ENCODE results near the gene ZBED6. TPM values are rescaled to one million over a fixed set of nuclear protein-coding genes. Genes with fewer than 3 reads are reported as not detected.

Gene ZBED6
- total and polyA plus RNA-seq, 2 experiments from 2014 or later, result 2.6 to 12.8 TPM

DNA sequence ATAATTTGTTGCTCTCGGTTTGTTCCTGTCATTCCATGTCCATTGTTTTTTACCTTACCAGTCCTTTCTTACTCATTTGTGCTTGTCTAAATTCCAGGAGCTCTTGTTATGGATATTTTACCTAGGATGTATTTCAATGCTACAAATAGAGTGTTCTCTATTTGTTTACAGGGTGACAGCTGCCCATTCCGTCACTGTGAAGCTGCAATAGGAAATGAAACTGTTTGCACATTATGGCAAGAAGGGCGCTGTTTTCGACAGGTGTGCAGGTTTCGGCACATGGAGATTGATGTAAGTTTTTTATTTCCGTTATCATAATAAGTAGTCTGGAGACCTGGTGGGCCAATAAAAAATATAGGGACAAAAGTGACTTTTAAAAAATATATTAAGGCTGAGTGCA lies 23.0 kb downstream of the ZBED6 start:
- peaks cover 98% of the 10 kb centered on the region for H3K79me2 ChIP-seq
- DNase-seq (ENCODE audit: low spot score), result no peak
- no peak overlapping the region for H3K27ac ChIP-seq
- peaks cover 58% of the 10 kb centered on the region for H4K20me1 ChIP-seq (ENCODE audit: insufficient read depth, poor library complexity, severe bottlenecking)
- H3K27me3 ChIP-seq, result no peaks in the 10 kb centered on the region
- WGBS (ENCODE audit: low lambda C conversion rate, missing lambda C conversion rate), result 97% methylated on average over 6 of the region's 6 CpGs
- no peak overlapping the region for H3K4me2 ChIP-seq
- no peaks in the 10 kb centered on the region for H3K9me3 ChIP-seq (ENCODE audit: low read depth)
- TF ChIP-seq EZH2phosphoT487 (IDR thresholded peaks at IDR 0.05; ENCODE audit: low read depth, severe bottlenecking, unreplicated experiment) (no peak), EZH2 (IDR thresholded peaks at IDR 0.05; ENCODE audit: borderline replicate concordance) (no peak)
- TF ChIP-seq, protein P1, sequence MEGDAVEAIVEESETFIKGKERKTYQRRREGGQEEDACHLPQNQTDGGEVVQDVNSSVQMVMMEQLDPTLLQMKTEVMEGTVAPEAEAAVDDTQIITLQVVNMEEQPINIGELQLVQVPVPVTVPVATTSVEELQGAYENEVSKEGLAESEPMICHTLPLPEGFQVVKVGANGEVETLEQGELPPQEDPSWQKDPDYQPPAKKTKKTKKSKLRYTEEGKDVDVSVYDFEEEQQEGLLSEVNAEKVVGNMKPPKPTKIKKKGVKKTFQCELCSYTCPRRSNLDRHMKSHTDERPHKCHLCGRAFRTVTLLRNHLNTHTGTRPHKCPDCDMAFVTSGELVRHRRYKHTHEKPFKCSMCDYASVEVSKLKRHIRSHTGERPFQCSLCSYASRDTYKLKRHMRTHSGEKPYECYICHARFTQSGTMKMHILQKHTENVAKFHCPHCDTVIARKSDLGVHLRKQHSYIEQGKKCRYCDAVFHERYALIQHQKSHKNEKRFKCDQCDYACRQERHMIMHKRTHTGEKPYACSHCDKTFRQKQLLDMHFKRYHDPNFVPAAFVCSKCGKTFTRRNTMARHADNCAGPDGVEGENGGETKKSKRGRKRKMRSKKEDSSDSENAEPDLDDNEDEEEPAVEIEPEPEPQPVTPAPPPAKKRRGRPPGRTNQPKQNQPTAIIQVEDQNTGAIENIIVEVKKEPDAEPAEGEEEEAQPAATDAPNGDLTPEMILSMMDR (IDR thresholded peaks at IDR 0.05; ENCODE audit: poor library complexity), result no peak
- no peaks in the 10 kb centered on the region for H3K4me1 ChIP-seq (ENCODE audit: insufficient read depth)
- no peaks in the 10 kb centered on the region for H3K36me3 ChIP-seq (replicated peaks; ENCODE audit: insufficient read depth, low read depth)
- H3K9me2 ChIP-seq (replicated peaks; ENCODE audit: insufficient read depth), result no peaks in the 10 kb centered on the region
- no peak overlapping the region for H2AFZ ChIP-seq
- no peak overlapping the region for H3K4me3 ChIP-seq

DNA sequence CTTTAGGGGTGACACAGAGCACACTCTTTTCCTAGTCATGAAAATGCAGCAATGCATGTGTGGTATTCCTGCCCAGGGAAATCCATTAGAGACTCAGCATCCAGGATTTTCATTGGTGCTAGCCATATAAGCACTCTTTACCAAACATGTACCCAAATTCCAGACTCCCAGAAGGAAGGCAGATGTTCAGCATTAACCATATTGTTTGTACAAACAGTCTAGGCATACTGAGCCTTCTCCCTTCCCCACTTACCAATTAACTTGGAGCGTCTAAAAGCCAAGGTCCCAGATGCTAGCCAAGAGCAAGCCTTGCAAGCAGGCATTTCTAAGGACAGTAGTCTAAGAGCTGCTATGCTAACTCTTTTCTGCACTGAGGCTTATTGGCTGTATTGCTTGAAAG lies 27.9 kb downstream of the ZBED6 start:
- TF ChIP-seq EZH2phosphoT487 (IDR thresholded peaks at IDR 0.05; ENCODE audit: low read depth, severe bottlenecking, unreplicated experiment), result no peak
- no peak for TF ChIP-seq EZH2 (IDR thresholded peaks at IDR 0.05; ENCODE audit: borderline replicate concordance)
- TF ChIP-seq, protein P1 (IDR thresholded peaks at IDR 0.05; ENCODE audit: poor library complexity), result no peak
- no peak overlapping the region for H2AFZ ChIP-seq
- 85% methylated on average over 1 of the region's 1 CpG for whole genome bisulfite sequencing (ENCODE audit: low lambda C conversion rate, missing lambda C conversion rate)

DNA sequence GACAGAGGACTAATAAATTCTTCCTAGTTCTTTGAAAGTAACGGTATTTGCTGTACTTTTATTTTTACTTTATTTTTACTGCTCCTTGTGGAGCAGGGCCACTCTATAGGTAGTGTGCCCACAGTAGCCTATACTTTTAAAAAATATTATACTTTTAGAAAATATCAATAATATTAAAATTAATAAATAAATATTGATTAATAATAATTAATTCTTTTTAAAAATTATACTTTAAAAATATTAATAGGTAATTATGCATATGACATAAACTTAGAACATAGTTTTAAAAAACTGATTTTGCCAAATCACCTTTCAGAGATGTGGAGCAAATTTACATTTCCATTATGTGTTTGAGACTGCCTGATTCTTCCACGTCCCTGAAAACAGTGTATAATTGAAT lies 30.8 kb downstream of the ZBED6 start:
- Histone ChIP-seq H3K36me3 (replicated peaks; ENCODE audit: insufficient read depth, low read depth) (peaks cover 12% of the 10 kb centered on the region), H3K9me2 (replicated peaks; ENCODE audit: insufficient read depth) (no peaks in the 10 kb centered on the region), H3K9me3 (ENCODE audit: low read depth) (no peaks in the 10 kb centered on the region), H4K20me1 (ENCODE audit: insufficient read depth, poor library complexity, severe bottlenecking) (peaks cover 58% of the 10 kb centered on the region), H2AFZ (no peak overlapping the region), H3K27me3 (no peaks in the 10 kb centered on the region), H3K4me2 (no peak overlapping the region), H3K79me2 (peaks cover 74% of the 10 kb centered on the region), H3K4me3 (no peak overlapping the region), H3K4me1 (ENCODE audit: insufficient read depth) (no peaks in the 10 kb centered on the region), H3K27ac (no peak overlapping the region)
- TF ChIP-seq EZH2phosphoT487 (IDR thresholded peaks at IDR 0.05; ENCODE audit: low read depth, severe bottlenecking, unreplicated experiment), result no peak
- TF ChIP-seq, protein P1 (IDR thresholded peaks at IDR 0.05; ENCODE audit: poor library complexity), result no peak
- TF ChIP-seq EZH2 (IDR thresholded peaks at IDR 0.05; ENCODE audit: borderline replicate concordance), result no peak
- WGBS (ENCODE audit: low lambda C conversion rate, missing lambda C conversion rate), result 94% methylated on average over 2 of the region's 2 CpGs
- no peak for DNase-seq (ENCODE audit: low spot score)

More for the DNA sequence above, 27.9 kb downstream of the ZBED6 start:
- Histone ChIP-seq H3K27ac (no peak overlapping the region), H3K36me3 (replicated peaks; ENCODE audit: insufficient read depth, low read depth) (peaks cover 2% of the 10 kb centered on the region), H4K20me1 (ENCODE audit: insufficient read depth, poor library complexity, severe bottlenecking) (peaks cover 66% of the 10 kb centered on the region), H3K79me2 (peaks cover 91% of the 10 kb centered on the region), H3K4me1 (ENCODE audit: insufficient read depth) (no peaks in the 10 kb centered on the region), H3K27me3 (no peaks in the 10 kb centered on the region), H3K4me3 (no peak overlapping the region), H3K4me2 (no peak overlapping the region), H3K9me2 (replicated peaks; ENCODE audit: insufficient read depth) (no peaks in the 10 kb centered on the region), H3K9me3 (ENCODE audit: low read depth) (no peaks in the 10 kb centered on the region)
- DNase-seq (ENCODE audit: low spot score), result no peak

DNA sequence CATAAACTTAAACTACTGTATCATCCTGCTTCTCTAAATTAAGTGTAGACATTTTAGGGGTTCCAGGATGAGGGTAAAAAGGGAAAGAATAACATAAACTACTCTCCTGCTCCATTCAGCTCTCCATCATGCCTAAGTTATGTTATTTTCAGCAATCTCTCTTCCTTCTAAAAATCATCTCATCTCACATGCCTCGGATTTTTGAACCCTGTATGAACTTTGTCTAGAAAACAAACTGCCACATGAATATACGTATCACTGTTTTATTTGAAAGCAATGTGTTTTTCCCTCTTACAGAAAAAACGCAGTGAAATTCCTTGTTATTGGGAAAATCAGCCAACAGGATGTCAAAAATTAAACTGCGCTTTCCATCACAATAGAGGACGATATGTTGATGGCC lies 32.6 kb downstream of the ZBED6 start:
- H3K9me2 ChIP-seq (replicated peaks; ENCODE audit: insufficient read depth), result no peaks in the 10 kb centered on the region
- DNase-seq (ENCODE audit: low spot score), result no peak
- H3K27ac ChIP-seq, result no peak overlapping the region
- no peaks in the 10 kb centered on the region for H3K9me3 ChIP-seq (ENCODE audit: low read depth)
- peaks cover 66% of the 10 kb centered on the region for H3K79me2 ChIP-seq
- no peaks in the 10 kb centered on the region for H3K27me3 ChIP-seq
- H3K4me2 ChIP-seq, result no peak overlapping the region
- peaks cover 12% of the 10 kb centered on the region for H3K36me3 ChIP-seq (replicated peaks; ENCODE audit: insufficient read depth, low read depth)
- TF ChIP-seq EZH2phosphoT487 (IDR thresholded peaks at IDR 0.05; ENCODE audit: low read depth, severe bottlenecking, unreplicated experiment) (no peak), EZH2 (IDR thresholded peaks at IDR 0.05; ENCODE audit: borderline replicate concordance) (no peak)
- TF ChIP-seq, protein P1 (IDR thresholded peaks at IDR 0.05; ENCODE audit: poor library complexity), result no peak
- H4K20me1 ChIP-seq (ENCODE audit: insufficient read depth, poor library complexity, severe bottlenecking), result peaks cover 43% of the 10 kb centered on the region
- H3K4me1 ChIP-seq (ENCODE audit: insufficient read depth), result no peaks in the 10 kb centered on the region
- no peak overlapping the region for H3K4me3 ChIP-seq
- 91% methylated on average over 5 of the region's 5 CpGs for WGBS (ENCODE audit: low lambda C conversion rate, missing lambda C conversion rate)
- H2AFZ ChIP-seq, result no peak overlapping the region
